HG02759 (cell line): ENCODE results near the gene ZNF469.

Source experiments
- ATAC-seq: cut with Tn5 transposase; IDR thresholded peaks from one replicate; pipeline ENCODE4 v1.9.1; 2021; ENCODE audit warnings: mild to moderate bottlenecking, moderate library complexity; ENCODE audit not compliant: unreplicated experiment

Gene ZNF469, protein sequence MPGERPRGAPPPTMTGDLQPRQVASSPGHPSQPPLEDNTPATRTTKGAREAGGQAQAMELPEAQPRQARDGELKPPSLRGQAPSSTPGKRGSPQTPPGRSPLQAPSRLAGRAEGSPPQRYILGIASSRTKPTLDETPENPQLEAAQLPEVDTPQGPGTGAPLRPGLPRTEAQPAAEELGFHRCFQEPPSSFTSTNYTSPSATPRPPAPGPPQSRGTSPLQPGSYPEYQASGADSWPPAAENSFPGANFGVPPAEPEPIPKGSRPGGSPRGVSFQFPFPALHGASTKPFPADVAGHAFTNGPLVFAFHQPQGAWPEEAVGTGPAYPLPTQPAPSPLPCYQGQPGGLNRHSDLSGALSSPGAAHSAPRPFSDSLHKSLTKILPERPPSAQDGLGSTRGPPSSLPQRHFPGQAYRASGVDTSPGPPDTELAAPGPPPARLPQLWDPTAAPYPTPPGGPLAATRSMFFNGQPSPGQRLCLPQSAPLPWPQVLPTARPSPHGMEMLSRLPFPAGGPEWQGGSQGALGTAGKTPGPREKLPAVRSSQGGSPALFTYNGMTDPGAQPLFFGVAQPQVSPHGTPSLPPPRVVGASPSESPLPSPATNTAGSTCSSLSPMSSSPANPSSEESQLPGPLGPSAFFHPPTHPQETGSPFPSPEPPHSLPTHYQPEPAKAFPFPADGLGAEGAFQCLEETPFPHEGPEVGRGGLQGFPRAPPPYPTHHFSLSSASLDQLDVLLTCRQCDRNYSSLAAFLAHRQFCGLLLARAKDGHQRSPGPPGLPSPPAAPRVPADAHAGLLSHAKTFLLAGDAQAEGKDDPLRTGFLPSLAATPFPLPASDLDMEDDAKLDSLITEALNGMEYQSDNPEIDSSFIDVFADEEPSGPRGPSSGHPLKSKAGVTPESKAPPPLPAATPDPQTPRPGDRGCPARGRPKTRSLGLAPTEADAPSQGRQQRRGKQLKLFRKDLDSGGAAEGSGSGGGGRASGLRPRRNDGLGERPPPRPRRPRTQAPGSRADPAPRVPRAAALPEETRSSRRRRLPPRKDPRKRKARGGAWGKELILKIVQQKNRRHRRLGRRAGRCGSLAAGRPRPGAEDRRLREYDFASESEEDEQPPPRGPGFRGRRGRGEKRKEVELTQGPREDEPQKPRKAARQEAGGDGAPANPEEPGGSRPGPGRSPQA (N-terminal part only)

DNA sequence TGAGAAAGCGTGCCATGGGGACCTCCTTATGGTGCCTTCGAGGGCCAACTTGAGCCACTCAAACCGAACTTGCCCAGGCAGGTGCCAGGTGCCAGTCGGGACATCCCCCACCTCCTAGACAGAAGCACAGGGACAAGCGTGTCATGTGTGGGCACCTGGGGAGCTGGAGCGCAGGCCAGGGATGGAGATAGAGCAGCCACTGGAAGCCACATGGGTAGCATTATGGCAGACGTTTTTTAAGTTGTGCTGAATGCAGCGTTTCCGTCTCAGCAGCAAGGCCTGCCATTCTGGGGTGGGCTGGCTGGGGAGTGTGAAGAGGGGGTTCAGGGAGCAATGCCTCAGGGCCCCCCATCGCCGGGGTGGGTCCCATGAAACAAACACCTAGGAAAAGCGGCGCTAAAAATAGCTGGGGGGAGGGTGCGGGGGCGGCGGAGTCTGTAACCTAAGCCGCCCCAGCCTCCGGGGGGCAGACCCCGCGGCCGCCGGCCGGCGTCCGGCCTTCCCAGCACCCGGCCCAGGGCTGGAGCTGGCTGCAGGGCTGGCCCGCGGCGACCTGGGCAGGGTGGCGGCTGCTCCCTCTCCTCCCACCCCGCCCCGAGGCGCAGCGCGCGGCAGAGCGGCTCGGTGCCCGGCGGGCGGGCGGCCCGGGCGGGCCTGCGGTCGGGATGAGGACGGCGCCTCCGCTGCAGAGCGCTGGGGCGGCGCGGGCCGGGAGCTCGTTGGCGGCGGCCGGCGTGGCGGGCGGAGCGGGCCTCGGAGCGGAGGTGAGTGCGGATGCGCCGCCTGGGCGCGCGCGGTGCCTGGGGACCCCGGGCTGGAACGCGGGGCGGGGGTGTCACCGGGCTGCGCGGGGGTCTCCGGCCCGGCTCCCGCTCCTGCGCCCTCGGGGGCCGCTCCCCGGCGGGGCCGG is at the start of gene ZNF469:
Gene ZNF469, plus strand, starts transcription at position 469 of the 910 bp plus-strand sequence. CDS start 44,512 bp downstream, outside the sequence.
- ATAC-seq = no peak

DNA sequence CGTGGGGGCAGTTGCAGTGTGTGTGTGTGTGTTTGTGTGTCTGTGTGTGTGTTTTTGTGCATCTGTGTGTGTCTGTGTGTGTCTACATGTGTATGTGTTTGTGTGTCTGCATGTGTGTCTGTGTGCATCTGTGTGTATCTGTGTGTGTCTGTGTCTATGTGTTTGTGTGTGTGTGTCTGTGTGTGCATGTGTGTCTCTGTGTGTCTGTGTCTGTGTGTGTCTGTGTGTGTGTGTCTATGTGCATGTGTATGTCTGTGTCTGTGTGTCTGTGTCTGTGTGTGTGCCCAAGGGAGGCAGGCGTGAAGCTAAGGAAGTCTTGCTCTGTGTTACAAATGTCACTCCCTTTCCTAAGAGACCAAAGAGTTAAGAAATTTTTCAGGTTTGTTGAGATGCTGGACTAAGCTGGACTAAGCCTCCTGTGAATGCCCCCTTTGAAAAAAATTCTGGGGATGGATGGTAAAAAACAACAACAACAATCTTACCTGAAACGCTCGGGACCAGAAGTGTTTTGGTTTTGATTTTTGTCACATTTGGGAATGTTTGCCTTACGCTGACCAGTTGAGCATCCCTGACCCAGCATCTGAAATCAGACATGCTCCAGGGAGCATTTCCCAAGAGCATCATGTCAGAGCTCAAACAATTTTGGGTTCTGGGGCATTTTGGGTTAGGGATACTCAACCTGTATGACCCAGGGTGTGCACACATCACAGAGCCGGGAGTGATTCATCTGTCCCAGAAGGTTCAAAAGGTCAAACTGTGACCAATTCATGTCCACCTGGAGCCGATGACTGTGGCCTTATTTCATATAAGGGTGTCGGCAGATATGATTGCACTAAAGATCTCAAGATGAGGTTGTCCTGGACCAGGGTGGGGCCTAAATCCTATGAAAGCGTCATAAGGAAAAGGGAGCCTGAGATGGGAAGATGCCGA is 48.6 kb upstream of the ZNF469 start:
- ATAC-seq = no peak

DNA sequence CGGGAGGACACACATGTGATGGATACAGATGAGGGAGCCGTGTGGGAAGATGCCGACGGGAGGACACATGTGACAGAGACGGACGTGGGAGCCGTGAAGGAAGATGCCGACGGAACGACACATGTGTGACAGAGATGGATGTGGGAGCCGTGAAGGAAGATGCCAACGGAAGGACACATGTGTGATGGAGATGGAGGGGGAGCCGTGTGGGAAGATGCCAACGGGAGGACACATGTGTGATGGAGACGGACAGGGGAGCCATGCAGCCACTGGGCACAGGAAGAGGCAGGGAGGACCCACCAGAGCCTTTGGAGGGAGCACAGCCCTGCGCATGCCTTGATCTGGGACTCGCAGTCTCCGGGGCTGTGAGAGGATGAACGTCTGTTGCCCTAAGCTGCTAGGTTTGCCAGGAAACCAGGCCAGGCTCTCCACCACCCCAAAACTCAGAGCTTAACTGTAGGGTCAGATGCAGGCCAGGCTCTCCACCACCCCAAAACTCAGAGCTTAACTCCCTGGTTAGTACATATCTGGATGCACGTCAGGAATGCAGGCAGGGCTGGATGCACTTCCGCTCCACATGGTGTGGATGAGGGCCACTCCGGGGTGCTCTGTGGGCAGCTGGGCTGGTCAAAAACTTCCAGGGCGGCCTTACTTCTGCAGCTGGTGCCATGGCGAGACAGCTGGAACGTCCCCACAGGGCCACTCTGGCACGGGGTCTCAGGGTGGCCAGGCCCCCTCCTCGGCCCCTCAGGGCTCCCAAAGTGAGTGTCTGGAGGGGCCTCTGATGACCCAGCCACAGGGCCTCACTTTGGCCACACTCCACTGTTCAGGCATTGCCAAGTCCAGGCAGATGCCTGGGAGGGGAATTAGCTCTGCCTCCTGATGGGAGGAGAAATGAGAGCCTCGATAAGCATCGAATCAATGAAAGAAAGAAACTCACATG is 47.7 kb upstream of the ZNF469 start:
- ATAC-seq = no peak

DNA sequence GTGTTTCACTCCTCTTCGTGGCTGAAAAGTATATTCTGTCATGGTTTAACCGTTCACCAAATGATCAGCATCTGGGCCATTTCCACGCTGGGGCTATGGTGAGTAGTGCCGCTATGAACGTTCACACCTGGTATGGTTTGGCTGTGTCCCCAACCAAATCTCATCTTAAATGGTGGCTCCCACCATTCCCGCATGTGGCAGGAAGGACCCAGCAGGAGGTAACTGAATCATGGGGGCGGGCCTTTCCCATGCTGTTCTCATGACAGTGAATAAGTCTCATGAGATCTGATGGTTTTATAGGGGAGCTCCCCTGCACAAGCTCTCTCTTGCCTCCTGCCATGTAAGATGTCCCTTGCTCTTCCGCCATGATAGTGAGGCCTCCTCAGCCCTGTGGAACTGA is 45.7 kb upstream of the ZNF469 start:
- no peak for ATAC-seq

DNA sequence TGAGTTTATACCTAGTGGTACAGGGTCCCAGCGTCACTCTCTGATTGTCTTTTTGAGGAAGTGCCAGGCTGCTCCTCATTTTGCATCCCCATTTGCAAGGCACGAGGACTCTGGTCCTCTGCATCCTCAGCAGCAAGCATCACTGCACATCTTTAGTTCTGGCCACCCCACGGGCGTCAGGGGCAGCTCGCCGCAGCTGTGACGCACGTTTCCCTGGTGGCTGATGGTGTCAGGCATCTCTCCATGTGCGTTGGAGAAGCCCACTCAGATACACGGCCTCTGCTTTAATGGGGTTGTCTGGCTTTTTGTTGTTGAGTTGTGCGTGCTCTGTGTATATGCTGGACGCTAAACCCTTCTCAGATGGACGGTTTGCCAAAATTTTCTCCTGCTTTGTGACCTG is 45.2 kb upstream of the ZNF469 start:
- ATAC-seq = no peak

DNA sequence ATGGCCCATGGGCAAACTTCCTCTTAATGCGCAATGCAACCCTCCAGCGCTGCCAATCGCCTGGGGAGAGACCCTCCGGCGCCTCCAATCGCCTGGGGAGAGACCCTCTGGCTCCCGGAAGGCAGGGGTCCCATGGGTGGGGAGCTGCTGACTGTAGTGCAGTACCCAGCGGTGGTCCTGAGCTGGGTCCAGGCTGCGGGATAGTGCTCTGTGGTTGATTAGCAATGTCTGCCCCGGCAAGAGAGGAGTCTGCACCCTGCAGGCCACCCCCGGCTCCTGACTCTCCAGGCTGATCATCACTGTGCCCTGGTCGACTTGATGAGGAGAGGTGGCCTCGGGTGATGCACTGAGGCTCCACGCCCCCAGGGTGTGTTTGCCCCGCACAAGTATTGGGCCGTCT is 44.6 kb upstream of the ZNF469 start:
- no peak for ATAC-seq

DNA sequence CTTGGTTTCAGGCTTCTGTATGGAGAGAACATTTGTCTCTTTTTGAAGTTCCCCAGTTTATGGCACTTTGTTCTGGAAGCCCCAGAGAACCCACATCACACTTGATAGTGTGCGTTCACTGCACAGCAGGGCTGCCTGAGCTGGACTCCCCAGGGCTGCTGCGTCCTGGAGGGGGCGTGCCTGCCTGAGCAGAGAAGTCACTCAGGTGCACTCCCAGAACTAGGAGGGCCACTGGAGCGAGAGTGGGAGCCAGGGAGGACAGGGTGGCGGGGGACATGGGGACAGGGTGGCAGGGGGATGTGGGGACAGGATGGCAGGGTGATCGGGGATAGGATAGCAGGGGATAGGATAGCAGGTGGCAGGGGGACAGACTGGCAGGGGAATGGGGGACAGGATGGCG is 43.9 kb upstream of the ZNF469 start:
- no peak for ATAC-seq

DNA sequence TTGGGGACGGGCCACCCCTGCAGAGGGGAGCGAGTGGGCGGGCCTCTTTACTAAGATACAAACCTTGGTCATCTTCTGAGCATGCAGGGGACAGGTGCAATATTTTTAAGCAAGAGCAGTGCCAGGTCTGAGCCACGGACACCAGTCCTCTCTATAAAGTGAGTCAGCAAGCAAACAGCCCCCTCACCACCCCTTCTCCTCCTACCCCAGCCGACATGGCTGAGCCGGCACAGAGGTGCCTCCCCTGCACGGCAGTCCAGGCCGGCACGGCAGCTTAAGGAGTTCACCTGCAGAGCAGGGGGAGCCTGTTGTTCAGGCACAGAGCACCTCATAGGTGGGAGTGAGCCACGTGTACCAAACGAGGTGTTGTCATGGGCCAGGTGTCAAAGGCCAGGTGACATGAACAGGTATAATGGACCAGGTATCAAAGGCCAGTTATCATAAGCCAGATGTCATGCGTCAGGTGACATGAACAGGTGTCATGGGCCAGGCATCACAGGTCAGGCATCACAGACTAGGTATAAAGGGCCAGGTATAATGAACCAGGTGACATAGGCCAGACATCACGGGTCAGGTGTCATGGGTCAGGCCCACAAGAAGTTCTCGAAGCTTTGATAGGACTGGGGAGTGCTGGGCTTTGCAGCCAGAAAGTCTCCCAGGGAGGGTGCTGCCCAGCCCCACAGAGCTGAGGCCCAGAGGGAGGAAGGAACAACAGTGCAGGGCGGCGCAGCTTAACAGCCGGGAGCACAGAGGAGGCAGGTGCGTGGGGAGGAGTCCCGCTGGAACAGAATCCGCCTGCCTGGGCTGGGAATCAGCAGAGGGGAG is 42.6 kb upstream of the ZNF469 start:
- ATAC-seq = no peak

DNA sequence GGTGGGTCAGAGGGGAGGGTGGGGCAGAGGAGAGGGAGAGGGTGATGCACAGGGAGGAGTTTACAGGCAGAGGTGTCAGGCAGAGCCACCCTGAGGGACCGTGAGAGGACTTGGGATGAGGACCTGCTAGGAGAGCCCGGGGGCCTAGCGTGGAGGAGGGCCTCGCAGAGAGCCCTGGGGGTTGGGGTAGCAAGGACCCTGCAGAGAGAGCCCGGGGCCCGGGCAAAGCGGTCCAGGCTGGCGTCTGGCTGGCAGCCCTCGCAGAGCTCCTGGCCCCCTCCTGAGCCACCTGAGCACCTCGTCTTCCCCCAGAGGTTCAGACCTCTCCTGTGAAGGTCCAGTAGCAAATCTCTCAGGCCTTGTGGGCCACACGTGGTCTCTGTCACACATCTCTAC is 42.0 kb upstream of the ZNF469 start:
- ATAC-seq = no peak

DNA sequence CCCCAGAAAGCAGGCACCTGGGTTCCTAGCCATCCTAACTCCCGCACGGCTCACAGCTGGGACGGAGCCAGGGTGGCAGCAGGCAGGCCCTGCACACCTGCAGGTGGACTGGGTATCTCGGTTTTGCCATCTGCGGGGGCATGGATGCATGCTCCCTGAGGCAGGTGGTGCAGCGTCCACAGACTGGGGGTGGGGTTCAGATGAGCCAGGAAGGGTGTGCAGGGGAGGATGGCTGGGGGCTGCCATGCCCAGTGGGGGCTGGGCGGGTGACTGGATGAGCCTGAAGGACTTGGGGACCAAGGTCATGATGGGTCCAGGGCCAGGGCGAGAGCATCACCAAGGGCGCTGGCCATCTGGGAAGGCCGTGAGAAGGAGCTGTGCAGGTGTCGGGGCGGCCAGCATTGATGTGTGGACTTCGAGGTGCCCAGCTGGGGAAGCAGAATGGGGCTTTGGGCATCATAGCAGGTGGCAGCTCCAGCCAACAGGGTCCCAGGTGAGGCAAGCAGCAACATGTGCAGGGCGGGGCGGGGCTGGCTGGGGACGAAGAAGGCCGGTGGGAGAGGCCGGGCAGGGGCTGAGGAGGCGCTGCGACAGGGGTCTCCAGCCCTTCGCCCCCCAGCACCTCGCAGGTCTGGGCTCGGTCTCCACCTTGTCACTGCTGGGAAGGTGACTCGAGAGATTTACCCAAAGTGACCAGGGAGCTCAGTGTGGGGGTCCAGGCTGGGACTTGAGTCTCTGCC is 41.0 kb upstream of the ZNF469 start:
- ATAC-seq = no peak

DNA sequence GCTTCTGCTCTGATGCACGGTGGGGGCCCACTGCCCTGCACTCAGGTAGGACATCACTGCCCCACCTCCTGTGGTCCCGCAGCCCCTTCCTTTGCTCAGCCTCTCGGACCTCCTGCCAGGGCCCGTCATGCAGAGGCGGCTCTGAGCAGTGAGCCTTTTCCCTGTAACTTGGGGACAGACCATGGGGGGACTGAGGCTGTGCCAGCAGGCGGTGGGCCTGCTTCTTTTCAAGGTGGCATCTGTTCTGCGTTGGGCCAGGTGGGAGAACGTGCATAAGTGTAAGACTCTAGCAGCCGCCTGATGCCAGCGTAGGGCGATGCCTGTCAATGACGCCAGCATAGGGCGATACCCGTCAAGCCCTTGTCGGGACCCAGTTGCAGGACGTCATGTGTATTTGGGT is 40.3 kb upstream of the ZNF469 start:
- ATAC-seq = no peak

DNA sequence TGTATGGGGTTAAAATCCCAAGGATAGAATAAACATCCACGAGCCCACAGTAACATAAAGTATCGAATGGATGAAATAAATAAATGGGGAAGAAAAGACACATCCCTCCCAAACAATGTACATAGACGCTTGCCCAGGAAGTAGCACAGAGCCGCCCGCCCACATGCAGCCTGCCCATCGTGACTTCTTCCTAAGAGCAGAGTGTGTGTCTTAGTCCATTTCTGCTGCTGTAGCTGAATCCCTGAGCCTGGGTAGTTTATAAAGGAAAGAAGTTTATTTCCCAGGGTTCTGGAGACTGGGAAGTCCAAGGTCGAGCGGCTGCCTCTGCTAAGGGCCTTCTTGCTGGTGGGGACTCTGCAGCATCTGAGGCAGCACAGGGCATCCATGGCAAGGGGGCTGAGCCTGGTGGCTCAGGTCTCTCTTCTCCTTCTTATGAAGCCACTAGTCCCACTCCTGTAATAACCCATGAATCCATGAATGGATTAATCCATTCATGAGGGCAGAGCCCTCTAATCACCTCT is 39.4 kb upstream of the ZNF469 start:
- ATAC-seq = no peak

DNA sequence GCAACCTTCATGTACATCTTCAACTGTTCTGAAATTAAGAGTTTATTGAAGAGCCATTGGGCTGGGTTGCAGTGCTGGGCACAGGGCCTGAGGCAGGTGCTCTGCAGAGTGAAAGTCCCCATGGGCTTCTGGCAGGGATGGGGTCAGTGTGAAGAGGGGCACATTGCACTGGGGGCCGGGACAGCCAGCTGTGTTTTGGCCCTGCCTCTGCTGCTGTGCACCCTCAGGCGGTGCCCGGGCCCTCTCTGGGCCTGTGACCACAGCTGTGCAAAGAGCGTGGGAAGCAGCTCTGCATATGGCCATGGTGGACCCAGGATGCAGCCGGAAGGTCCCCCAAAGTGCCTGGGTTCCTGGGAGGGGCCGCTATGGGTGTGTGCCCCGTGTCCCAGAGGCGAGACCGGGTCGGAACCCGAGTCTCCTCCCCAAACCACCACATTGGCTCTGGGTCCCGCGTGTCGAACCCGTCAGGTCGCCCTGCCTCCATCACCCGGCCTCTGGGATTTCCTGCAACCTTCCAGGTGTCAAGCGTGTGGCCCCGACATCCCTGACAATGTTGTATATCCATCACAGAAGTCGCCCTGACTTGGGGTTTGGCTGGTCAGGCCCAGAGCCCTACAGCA is 38.2 kb upstream of the ZNF469 start:
- ATAC-seq = no peak

DNA sequence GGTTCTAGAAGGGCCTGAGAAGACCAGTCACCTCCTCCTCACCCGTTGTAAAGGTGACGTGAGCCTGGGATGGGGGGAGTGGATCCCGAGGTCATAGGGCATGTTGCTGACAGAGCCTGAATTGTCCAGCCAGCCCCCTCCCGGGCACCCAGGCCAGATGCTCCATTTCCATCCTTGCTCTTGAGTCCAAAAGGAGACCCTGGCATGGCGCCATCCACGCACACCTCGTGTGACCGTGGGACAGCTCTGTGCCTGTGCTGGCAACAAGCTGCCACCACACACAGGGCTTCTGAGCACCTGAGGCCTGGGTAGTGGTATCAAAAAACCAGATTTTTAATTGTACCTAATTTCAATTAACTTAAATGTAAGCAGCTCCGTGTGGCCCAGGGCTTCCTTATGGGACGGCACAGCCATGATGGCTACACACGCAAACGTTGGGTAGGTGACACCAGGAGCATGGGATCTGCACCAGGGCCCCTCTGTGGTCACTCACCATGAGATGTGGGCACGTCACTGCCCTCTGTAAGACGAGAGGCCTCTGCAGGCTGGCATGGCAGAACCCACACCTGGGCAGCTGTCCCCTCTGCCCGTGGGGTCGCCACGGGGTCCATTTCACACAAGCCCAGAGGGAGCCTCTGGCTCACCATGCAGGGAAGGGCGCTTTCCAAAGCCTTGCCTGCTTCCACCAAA is 37.6 kb upstream of the ZNF469 start:
- no peak for ATAC-seq
